ENCODE data around the gene APOO. TPM values are rescaled to one million over a fixed set of nuclear protein-coding genes. Genes with fewer than 3 reads are reported as not detected.

Gene APOO
- total and polyA plus RNA-seq, 9 donors, result 14.9 to 18.7 (median 16.5) TPM

Other genes with a start within 250 kb of the APOO start
- gene PRDX4, start 240.4 kb downstream of the APOO start, total RNA-seq, result 156 TPM
- gene PRDX4, start 240.4 kb downstream of the APOO start, polyA plus RNA-seq (ENCODE audit: insufficient read depth in 1 of 8, insufficient read length in 8 of 8, low replicate concordance in 1 of 8), result 100 to 1,000 TPM in 3 of 8 donors, 10 to 100 TPM in 5; 68.1 to 124 (median 91.5) TPM
- gene ACOT9, start 164.7 kb downstream of the APOO start, total RNA-seq, result 53.1 TPM
- gene ACOT9, start 164.7 kb downstream of the APOO start, polyA plus RNA-seq (ENCODE audit: insufficient read depth in 1 of 8, insufficient read length in 8 of 8, low replicate concordance in 1 of 8), result 10 to 100 TPM; 43.5 to 59.1 (median 49.1) TPM
- gene SAT1, start 124.8 kb downstream of the APOO start, total RNA-seq, result 48.9 TPM
- 10 to 100 TPM; 32.0 to 77.8 (median 41.0) TPM for gene SAT1, start 124.8 kb downstream of the APOO start, polyA plus RNA-seq (ENCODE audit: insufficient read depth in 1 of 8, insufficient read length in 8 of 8, low replicate concordance in 1 of 8)
- gene CXorf58, start 68 bp upstream of the APOO start, total RNA-seq, result 0.04 TPM
- under 1 TPM in 2 of 8 donors, not detected in 6; 0.09 to 0.10 TPM for gene CXorf58, start 68 bp upstream of the APOO start, polyA plus RNA-seq (ENCODE audit: insufficient read depth in 1 of 8, insufficient read length in 8 of 8, low replicate concordance in 1 of 8)
- 12.5 TPM for gene KLHL15, start 119.2 kb upstream of the APOO start, total RNA-seq
- gene KLHL15, start 119.2 kb upstream of the APOO start, polyA plus RNA-seq (ENCODE audit: insufficient read depth in 1 of 8, insufficient read length in 8 of 8, low replicate concordance in 1 of 8), result 10 to 100 TPM in 4 of 8 donors, 1 to 10 TPM in 4; 7.0 to 12.9 (median 9.7) TPM
- 144 TPM for gene EIF2S3, start 147.0 kb upstream of the APOO start, total RNA-seq
- gene EIF2S3, start 147.0 kb upstream of the APOO start, polyA plus RNA-seq (ENCODE audit: insufficient read depth in 1 of 8, insufficient read length in 8 of 8, low replicate concordance in 1 of 8), result 100 to 1,000 TPM; 105 to 142 (median 115) TPM
- 47.7 TPM for gene ZFX, start 241.8 kb upstream of the APOO start, total RNA-seq
- gene ZFX, start 241.8 kb upstream of the APOO start, polyA plus RNA-seq (ENCODE audit: insufficient read depth in 1 of 8, insufficient read length in 8 of 8, low replicate concordance in 1 of 8), result 10 to 100 TPM; 13.8 to 22.2 (median 16.1) TPM

Measured in muscle of leg (tissue), 9 donors.